PC-3 (cell line): ENCODE measurements around the gene LTB4R2.

Experiments
- CTCF ChIP-seq: fragments of 300-600 bp; sonication (generic); conservative IDR thresholded peaks from 2 replicates; pipeline ENCODE4 v1.5.1; 2017; ENCODE audit warnings: antibody characterized with exemption, low read depth, mild to moderate bottlenecking, low read length
- EZH2 ChIP-seq: fragments of 300-600 bp; sonication (generic); IDR thresholded peaks from one replicate; pipeline ENCODE4 v1.6.1; 2017; ENCODE audit warnings: antibody characterized with exemption, mild to moderate bottlenecking, low read length; ENCODE audit not compliant: unreplicated experiment
- EZH2phosphoT487 ChIP-seq: fragments of 300-600 bp; sonication (generic); IDR thresholded peaks from 2 replicates; pipeline ENCODE4 v1.6.1; 2018; ENCODE audit warnings: mild to moderate bottlenecking, antibody characterized with exemption, low read length, borderline replicate concordance

- TF ChIP-seq CTCF = no peak
- no peak for TF ChIP-seq EZH2phosphoT487
- TF ChIP-seq EZH2 = no peak
Observed at GRCh38 chr14:24291446-24292117, 18.4 kb upstream of the LTB4R2 start.
